GM19328 (cell line): Measurements from ENCODE around the gene ARHGAP26.
A peak's percentile ranks its signal among the peaks of the same experiment; 100 is the strongest.

ENCODE experiments used
- ATAC-seq: cut with Tn5 transposase; IDR thresholded peaks from one replicate; pipeline ENCODE4 v1.9.1; 2021; ENCODE audit warnings: mild to moderate bottlenecking, moderate library complexity; ENCODE audit not compliant: unreplicated experiment

The ARHGAP26 gene

GRCh38 chr5:143173139-143173889, 403.1 kb downstream of the ARHGAP26 start:
- ATAC-seq: no peak

GRCh38 chr5:143174714-143175398, 404.7 kb downstream of the ARHGAP26 start:
- ATAC-seq: peak; percentile 66

GRCh38 chr5:143176048-143176447, 405.9 kb downstream of the ARHGAP26 start:
- ATAC-seq: no peak

GRCh38 chr5:143177263-143177983, 407.2 kb downstream of the ARHGAP26 start:
- ATAC-seq: no peak

GRCh38 chr5:143179126-143179740, 409.1 kb downstream of the ARHGAP26 start:
- no peak for ATAC-seq

GRCh38 chr5:143180751-143181150, 410.6 kb downstream of the ARHGAP26 start:
- ATAC-seq: no peak

GRCh38 chr5:143181173-143181572, 411.0 kb downstream of the ARHGAP26 start:
- no peak for ATAC-seq

GRCh38 chr5:143182106-143182505, 411.9 kb downstream of the ARHGAP26 start:
- ATAC-seq: no peak

GRCh38 chr5:143182901-143183820, 413.0 kb downstream of the ARHGAP26 start:
- ATAC-seq: peak; percentile 47

GRCh38 chr5:143183989-143184388, 413.8 kb downstream of the ARHGAP26 start:
- no peak for ATAC-seq

- ATAC-seq: no peak
Measured at GRCh38 chr5:143186623-143187022, 416.4 kb downstream of the ARHGAP26 start.

- no peak for ATAC-seq
Measured at GRCh38 chr5:143187495-143187894, 417.3 kb downstream of the ARHGAP26 start.

GRCh38 chr5:143188083-143188482, 417.9 kb downstream of the ARHGAP26 start:
- ATAC-seq: no peak

GRCh38 chr5:143188692-143189091, 418.5 kb downstream of the ARHGAP26 start:
- ATAC-seq: no peak

- ATAC-seq: no peak
Measured at GRCh38 chr5:143190260-143190810, 420.2 kb downstream of the ARHGAP26 start.

- ATAC-seq: no peak
Measured at GRCh38 chr5:143191720-143192119, 421.5 kb downstream of the ARHGAP26 start.

- no peak for ATAC-seq
Measured at GRCh38 chr5:143192191-143192900, 422.2 kb downstream of the ARHGAP26 start.

GRCh38 chr5:143194206-143194605, 424.0 kb downstream of the ARHGAP26 start:
- no peak for ATAC-seq

GRCh38 chr5:143194713-143195112, 424.5 kb downstream of the ARHGAP26 start:
- no peak for ATAC-seq
